A673 (cell line): ENCODE results near the gene KYAT1. TPM values are rescaled to one million over a fixed set of nuclear protein-coding genes. Genes with fewer than 3 reads are reported as not detected.

Experiments
- BruUV-seq: library from RNA; stranded (reverse); fragments of 400-500 nt; replicated peaks from 2 replicates; lab custom pipeline; 2021; lab: Mats Ljungman, UMichigan
- CTCF ChIA-PET: fragments of 300-600 bp; sonication (Branson Sonifier 250); formaldehyde crosslinking; loops from one replicate; lab custom pipeline; 2022; ENCODE audit warnings: antibody characterized with exemption; lab: Charles Lee
- POLR2A ChIA-PET: fragments of 300-600 bp; sonication (Branson Sonifier 250); formaldehyde crosslinking; loops from one replicate; lab custom pipeline; 2022; ENCODE audit warnings: antibody characterized with exemption; ENCODE audit not compliant: low non-redundant PET; lab: Charles Lee
- DNase-seq: peaks from one replicate; pipeline ENCODE4 v3.0.0-alpha.2; 2015; ENCODE audit warnings: low spot score
- H3K27ac ChIP-seq: fragments of 200-600 bp; sonication (generic); 2 replicates; pipeline ENCODE4 v1.5.1; 2016; ENCODE audit warnings: mixed run types, low read depth, mild to moderate bottlenecking, mixed read lengths, antibody characterized with exemption, low read length; ENCODE audit not compliant: poor library complexity, severe bottlenecking
- H3K27me3 ChIP-seq: fragments of 200-600 bp; sonication (generic); replicated peaks from 2 replicates; pipeline ENCODE4 v1.6.1; 2017; ENCODE audit warnings: mixed run types, low read depth, mild to moderate bottlenecking, mixed read lengths, antibody characterized with exemption, low read length; ENCODE audit not compliant: insufficient read depth, poor library complexity
- H3K36me3 ChIP-seq: fragments of 200-600 bp; sonication (generic); 2 replicates; pipeline ENCODE4 v1.6.1; 2016; ENCODE audit warnings: mixed run types, mild to moderate bottlenecking, mixed read lengths, antibody characterized with exemption, low read length; ENCODE audit not compliant: insufficient read depth, poor library complexity, severe bottlenecking
- H3K4me1 ChIP-seq: fragments of 200-600 bp; sonication (generic); 2 replicates; pipeline ENCODE4 v1.6.1; 2017; ENCODE audit warnings: mixed run types, mild to moderate bottlenecking, mixed read lengths, antibody characterized with exemption, low read length; ENCODE audit not compliant: insufficient read depth, poor library complexity, severe bottlenecking
- H3K4me3 ChIP-seq: fragments of 200-600 bp; sonication (generic); 2 replicates; pipeline ENCODE4 v1.5.1; 2016; ENCODE audit warnings: low read depth, mixed run types, mild to moderate bottlenecking, mixed read lengths, low read length; ENCODE audit not compliant: poor library complexity, severe bottlenecking
- H3K9me3 ChIP-seq: fragments of 200-600 bp; sonication (generic); 2 replicates; pipeline ENCODE4 v1.6.1; 2016; ENCODE audit warnings: mixed run types, low read depth, mild to moderate bottlenecking, mixed read lengths, antibody characterized with exemption, low read length; ENCODE audit not compliant: poor library complexity, severe bottlenecking
- CTCF ChIP-seq: fragments of 300-800, 200-600 bp; sonication (generic); conservative IDR thresholded peaks from 2 replicates; pipeline ENCODE4 v1.5.1; 2017; ENCODE audit warnings: low read depth, mild to moderate bottlenecking, antibody characterized with exemption, low read length, moderate library complexity, mixed read lengths
- EZH2 ChIP-seq: fragments of 200-600 bp; sonication (generic); IDR thresholded peaks from 2 replicates; pipeline ENCODE4 v1.6.1; 2017; ENCODE audit warnings: borderline replicate concordance, low read depth, mild to moderate bottlenecking, mixed read lengths, antibody characterized with exemption, low read length; ENCODE audit not compliant: poor library complexity, severe bottlenecking
- intact Hi-C: fragments of 100-400 bp; cut with micrococcal nuclease; formaldehyde crosslinking; loops from one replicate; pipeline ENCODE4 v1.10.0; 2022; ENCODE audit not compliant: unreplicated experiment
- total RNA-seq: library from RNA; stranded (reverse); gene quantifications from 2 replicates; pipeline ENCODE4 v1.2.3, GENCODE V29; 2021

KYAT1 gene
- total RNA-seq, 1 experiment from 2014 or later, result 17.9 TPM

GRCh38 chr9:128885376-128885775, 3.6 kb upstream of the KYAT1 start:
- peaks cover 17% of the 10 kb centered on the region for H3K36me3 ChIP-seq
- BruUV-seq, result no TSS peak
- ChIA-PET CTCF (no interaction called here), POLR2A (no interaction called here)
- H3K4me3 ChIP-seq, result no peak overlapping the region
- H3K9me3 ChIP-seq, result no peaks in the 10 kb centered on the region
- TF ChIP-seq EZH2 (no peak), CTCF (no peak)
- intact Hi-C loops, result no loop called here
- H3K27me3 ChIP-seq, result no peaks in the 10 kb centered on the region
- DNase-seq, result no peak
- H3K4me1 ChIP-seq, result peaks cover 9% of the 10 kb centered on the region
- no peak overlapping the region for H3K27ac ChIP-seq

DNA sequence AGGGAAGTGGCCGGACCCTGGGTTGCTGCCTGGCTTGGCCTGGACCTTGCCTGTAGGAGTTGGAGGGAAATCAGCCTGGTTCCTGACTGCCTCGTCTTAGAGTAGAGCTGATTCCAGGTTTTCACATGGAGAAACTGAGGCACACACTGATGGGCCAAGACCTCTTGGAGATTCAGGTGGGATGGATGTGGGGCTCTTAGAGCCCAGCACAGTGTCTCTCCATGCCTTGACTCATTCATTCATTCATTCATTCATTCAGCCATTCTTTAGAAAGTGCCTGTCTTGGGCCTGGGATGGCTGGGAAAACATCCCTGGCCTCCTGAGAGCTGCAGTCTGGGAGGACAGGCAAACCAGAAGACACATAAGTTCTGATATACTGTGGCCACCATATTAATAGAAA, 2.4 kb upstream of the KYAT1 start:
- H3K4me3 ChIP-seq, result no peak overlapping the region
- TF ChIP-seq EZH2, result no peak
- TF ChIP-seq CTCF, result no peak
- no peaks in the 10 kb centered on the region for H3K9me3 ChIP-seq
- no peak overlapping the region for H3K27ac ChIP-seq
- BruUV-seq, result no TSS peak
- DNase-seq, result no peak
- ChIA-PET POLR2A (no interaction called here), CTCF (no interaction called here)
- intact Hi-C loops, result loop anchor here (5.0 kb wide), 1 partner anchor 38 kb away; the partner anchor contains the start of gene PHYHD1
- no peaks in the 10 kb centered on the region for H3K27me3 ChIP-seq
- H3K36me3 ChIP-seq, result peaks cover 13% of the 10 kb centered on the region
- H3K4me1 ChIP-seq, result peaks cover 9% of the 10 kb centered on the region

GRCh38 chr9:128882677-128883603, 1.2 kb upstream of the KYAT1 start:
- H3K36me3 ChIP-seq, result peaks cover 7% of the 10 kb centered on the region

More at GRCh38 chr9:128882677-128883603, 1.2 kb upstream of the KYAT1 start:
- peak overlapping the region; percentile 96 for H3K27ac ChIP-seq
- ChIA-PET POLR2A (no interaction called here), CTCF (no interaction called here)
- no peak for DNase-seq
- BruUV-seq, result TSS peak; percentile 27
- H3K4me3 ChIP-seq, result peak overlapping the region; percentile 96
- no peaks in the 10 kb centered on the region for H3K27me3 ChIP-seq
- no peak for TF ChIP-seq EZH2
- no peak for TF ChIP-seq CTCF
- peaks cover 9% of the 10 kb centered on the region for H3K4me1 ChIP-seq
- intact Hi-C loops, result loop anchor here (5.0 kb wide), 1 partner anchor 39 kb away; the partner anchor contains the start of gene PHYHD1
- no peaks in the 10 kb centered on the region for H3K9me3 ChIP-seq
